Caco-2 (cell line): Measurements from ENCODE around the gene CCDC154. TPM values are rescaled to one million over a fixed set of nuclear protein-coding genes. Genes with fewer than 3 reads are reported as not detected.

Experiments
- BruUV-seq: library from RNA; stranded (reverse); fragments of 400-500 nt; replicated peaks from 2 replicates; lab custom pipeline; 2021; lab: Mats Ljungman, UMichigan
- CTCF ChIA-PET: fragments of 300-600 bp; sonication (Branson Sonifier 250); formaldehyde crosslinking; loops from one replicate; lab custom pipeline; 2022; ENCODE audit warnings: antibody characterized with exemption; lab: Charles Lee
- POLR2A ChIA-PET: fragments of 300-600 bp; sonication (Branson Sonifier 250); formaldehyde crosslinking; loops from one replicate; lab custom pipeline; 2022; ENCODE audit warnings: antibody characterized with exemption; lab: Charles Lee
- DNase-seq, 2 experiments: peaks; one replicate each; pipeline versions ENCODE4 v3.0.0 to v3.0.0-alpha.2; 2020 to 2022
- H3K27me3 ChIP-seq: replicated peaks from 2 replicates; pipeline ENCODE4 v1.6.0; 2011; ENCODE audit warnings: low read length; ENCODE audit not compliant: control insufficient read depth, insufficient read depth
- H3K36me3 ChIP-seq: 2 replicates; pipeline ENCODE4 v1.5.1; 2011; ENCODE audit warnings: low read length; ENCODE audit not compliant: control insufficient read depth, insufficient read depth
- H3K4me1 ChIP-seq: fragments of 250-450 bp; sonication (Bioruptor Pico); 2 replicates; pipeline ENCODE4 v1.5.1; 2020; ENCODE audit warnings: mild to moderate bottlenecking
- H3K4me3 ChIP-seq: 2 replicates; pipeline ENCODE4 v1.5.1; 2011; ENCODE audit warnings: low read depth, mild to moderate bottlenecking, control low read depth, low read length
- H3K9me3 ChIP-seq: fragments of 250-450 bp; sonication (Bioruptor Pico); 2 replicates; pipeline ENCODE4 v1.5.1; 2020; ENCODE audit warnings: mild to moderate bottlenecking, moderate library complexity
- H3K27ac Mint-ChIP-seq: one replicate; pipeline ENCODE4 v1.8.0; 2022; ENCODE audit warnings: mixed read lengths; ENCODE audit not compliant: unreplicated experiment
- H3K27me3 Mint-ChIP-seq: one replicate; pipeline ENCODE4 v1.8.0; 2022; ENCODE audit warnings: mixed read lengths; ENCODE audit not compliant: insufficient read depth, unreplicated experiment
- H3K36me3 Mint-ChIP-seq: one replicate; pipeline ENCODE4 v1.8.0; 2022; ENCODE audit warnings: mild to moderate bottlenecking, mixed read lengths; ENCODE audit not compliant: insufficient read depth, unreplicated experiment
- H3K4me1 Mint-ChIP-seq: one replicate; pipeline ENCODE4 v1.8.0; 2022; ENCODE audit warnings: low read depth, mixed read lengths; ENCODE audit not compliant: unreplicated experiment
- H3K4me3 Mint-ChIP-seq: one replicate; pipeline ENCODE4 v1.8.0; 2022; ENCODE audit warnings: mild to moderate bottlenecking, moderate library complexity, mixed read lengths; ENCODE audit not compliant: unreplicated experiment
- H3K9me3 Mint-ChIP-seq: one replicate; pipeline ENCODE4 v1.8.0; 2022; ENCODE audit warnings: mixed read lengths; ENCODE audit not compliant: unreplicated experiment
- intact Hi-C: fragments of 100-400 bp; cut with micrococcal nuclease; formaldehyde crosslinking; loops from one replicate; pipeline ENCODE4 v1.10.0; 2022; ENCODE audit not compliant: unreplicated experiment
- total RNA-seq: library from RNA; stranded (reverse); gene quantifications from 2 replicates; pipeline ENCODE4 v1.2.3, GENCODE V29; 2022
- TF ChIP-seq, protein P1 (sequence below), 2 experiments: fragments of 200-600 bp in 1 of 2; IDR thresholded peaks; 1 replicate in 1 of 2; 2 replicates in 1 of 2; pipeline versions ENCODE4 v1.5.1 to v1.8.0; 2011 to 2022; ENCODE audit warnings: antibody characterized with exemption in 1 of 2, control low read depth in 1 of 2, inconsistent platforms in 1 of 2, low read depth in 1 of 2, low read length in 1 of 2, mild to moderate bottlenecking in 1 of 2, moderate library complexity in 1 of 2; ENCODE audit not compliant: insufficient read depth in 1 of 2, severe bottlenecking in 1 of 2, unreplicated experiment in 1 of 2

CCDC154 gene
- total RNA-seq, 1 experiment from 2014 or later = 1.1 TPM

- no peaks in the 10 kb centered on the region for H3K27me3 Mint-ChIP-seq
- Histone ChIP-seq H3K4me3 (no peak overlapping the region), H3K4me1 (no peaks in the 10 kb centered on the region), H3K27me3 (no peaks in the 10 kb centered on the region), H3K9me3 (no peaks in the 10 kb centered on the region), H3K36me3 (no peaks in the 10 kb centered on the region)
- H3K9me3 Mint-ChIP-seq = no peaks in the 10 kb centered on the region
- H3K4me1 Mint-ChIP-seq = no peaks in the 10 kb centered on the region
- POLR2A ChIA-PET = no interaction called here
- CTCF ChIA-PET = no interaction called here
- DNase-seq = no peak
- intact Hi-C loops = no loop called here
- peaks cover 19% of the 10 kb centered on the region for H3K36me3 Mint-ChIP-seq
- H3K27ac Mint-ChIP-seq = no peak overlapping the region
- no peak overlapping the region for H3K4me3 Mint-ChIP-seq
- TF ChIP-seq, protein P1, sequence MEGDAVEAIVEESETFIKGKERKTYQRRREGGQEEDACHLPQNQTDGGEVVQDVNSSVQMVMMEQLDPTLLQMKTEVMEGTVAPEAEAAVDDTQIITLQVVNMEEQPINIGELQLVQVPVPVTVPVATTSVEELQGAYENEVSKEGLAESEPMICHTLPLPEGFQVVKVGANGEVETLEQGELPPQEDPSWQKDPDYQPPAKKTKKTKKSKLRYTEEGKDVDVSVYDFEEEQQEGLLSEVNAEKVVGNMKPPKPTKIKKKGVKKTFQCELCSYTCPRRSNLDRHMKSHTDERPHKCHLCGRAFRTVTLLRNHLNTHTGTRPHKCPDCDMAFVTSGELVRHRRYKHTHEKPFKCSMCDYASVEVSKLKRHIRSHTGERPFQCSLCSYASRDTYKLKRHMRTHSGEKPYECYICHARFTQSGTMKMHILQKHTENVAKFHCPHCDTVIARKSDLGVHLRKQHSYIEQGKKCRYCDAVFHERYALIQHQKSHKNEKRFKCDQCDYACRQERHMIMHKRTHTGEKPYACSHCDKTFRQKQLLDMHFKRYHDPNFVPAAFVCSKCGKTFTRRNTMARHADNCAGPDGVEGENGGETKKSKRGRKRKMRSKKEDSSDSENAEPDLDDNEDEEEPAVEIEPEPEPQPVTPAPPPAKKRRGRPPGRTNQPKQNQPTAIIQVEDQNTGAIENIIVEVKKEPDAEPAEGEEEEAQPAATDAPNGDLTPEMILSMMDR (IDR thresholded peaks at IDR 0.05; ENCODE audit: insufficient read depth in 1 of 2, low read depth in 1 of 2, low read length in 1 of 2, severe bottlenecking in 1 of 2, unreplicated experiment in 1 of 2) = no peak
- no TSS peak for BruUV-seq
Observed at GRCh38 chr16:1390239-1390779, 54.0 kb downstream of the CCDC154 start.

DNA sequence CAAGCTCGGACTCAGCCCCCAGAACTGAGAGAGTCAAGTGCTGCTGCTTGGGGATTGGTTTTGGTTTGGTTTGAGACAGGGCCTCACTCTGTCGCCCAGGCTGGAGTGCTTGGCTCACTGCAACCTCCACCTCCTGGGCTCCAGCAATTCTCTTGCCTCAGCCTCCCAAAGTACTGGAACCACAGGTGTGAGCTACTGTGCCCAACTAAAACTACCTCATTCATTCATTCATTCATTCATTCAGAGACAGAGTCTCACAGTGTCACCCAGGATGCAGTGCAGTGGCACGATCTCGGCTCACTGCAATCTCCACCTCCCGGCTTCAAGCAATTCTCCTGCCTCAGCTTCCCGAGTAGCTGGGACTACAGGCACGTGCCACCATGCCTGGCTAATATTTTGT is 54.6 kb downstream of the CCDC154 start:
- Histone ChIP-seq H3K9me3 (no peaks in the 10 kb centered on the region), H3K27me3 (no peaks in the 10 kb centered on the region), H3K36me3 (no peaks in the 10 kb centered on the region), H3K4me1 (no peaks in the 10 kb centered on the region), H3K4me3 (no peak overlapping the region)
- Mint-ChIP-seq H3K27me3 (no peaks in the 10 kb centered on the region), H3K9me3 (no peaks in the 10 kb centered on the region), H3K4me3 (no peak overlapping the region), H3K27ac (no peak overlapping the region), H3K36me3 (peaks cover 19% of the 10 kb centered on the region), H3K4me1 (no peaks in the 10 kb centered on the region)
- ChIA-PET CTCF (no interaction called here), POLR2A (no interaction called here)
- no TSS peak for BruUV-seq
- no peak for DNase-seq
- intact Hi-C loops = no loop called here
- TF ChIP-seq, protein P1 (IDR thresholded peaks at IDR 0.05; ENCODE audit: insufficient read depth in 1 of 2, low read depth in 1 of 2, low read length in 1 of 2, severe bottlenecking in 1 of 2, unreplicated experiment in 1 of 2) = no peak

DNA sequence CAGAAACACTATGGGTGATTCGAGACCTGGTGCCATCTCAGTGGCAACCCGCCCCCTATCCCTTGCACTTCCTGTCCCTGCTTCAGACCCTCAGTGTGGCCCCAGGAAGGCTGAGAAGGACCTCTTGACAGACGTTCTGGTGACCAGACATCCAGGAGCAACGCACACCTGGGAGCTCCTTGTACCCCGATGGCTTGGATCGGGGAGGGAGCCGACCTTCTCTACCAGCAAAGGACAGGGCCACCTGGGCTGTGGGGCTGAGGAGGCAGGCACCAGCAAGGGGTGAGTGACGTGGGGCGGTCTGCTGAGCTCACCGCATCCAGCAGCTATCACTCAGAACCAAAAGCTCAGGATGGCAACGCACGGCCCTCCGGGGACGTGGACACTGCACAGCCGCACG is 57.0 kb downstream of the CCDC154 start:
- no TSS peak for BruUV-seq
- Mint-ChIP-seq H3K4me1 (no peaks in the 10 kb centered on the region), H3K36me3 (peaks cover 12% of the 10 kb centered on the region), H3K27ac (no peak overlapping the region), H3K4me3 (no peak overlapping the region), H3K9me3 (no peaks in the 10 kb centered on the region), H3K27me3 (no peaks in the 10 kb centered on the region)
- ChIA-PET POLR2A (no interaction called here), CTCF (no interaction called here)
- Histone ChIP-seq H3K27me3 (no peaks in the 10 kb centered on the region), H3K4me1 (no peaks in the 10 kb centered on the region), H3K36me3 (no peaks in the 10 kb centered on the region), H3K4me3 (no peak overlapping the region), H3K9me3 (no peaks in the 10 kb centered on the region)
- TF ChIP-seq, protein P1 (IDR thresholded peaks at IDR 0.05; ENCODE audit: insufficient read depth in 1 of 2, low read depth in 1 of 2, low read length in 1 of 2, severe bottlenecking in 1 of 2, unreplicated experiment in 1 of 2) = no peak
- DNase-seq = no peak
- intact Hi-C loops = no loop called here
